ENCODE data around the gene LRRFIP2.

GRCh38 chr3:37015642-37016041 is 158.7 kb downstream of the LRRFIP2 start:
- TF ChIP-seq CTCF (IDR thresholded peaks at IDR 0.05), result no peak
- no peak for TF ChIP-seq POLR2A (IDR thresholded peaks at IDR 0.05)

Measured in lower leg skin (tissue), 3 donors.